Left renal cortex interstitium (tissue), 4 donors: Measurements from ENCODE around the gene MICU2. TPM values are rescaled to one million over a fixed set of nuclear protein-coding genes. Genes with fewer than 3 reads are reported as not detected.

ENCODE experiments used
- DNase-seq, 4 donors: peaks; one replicate each; pipeline ENCODE4 v3.0.0-alpha.2; 2013; ENCODE audit warnings: low read depth in 4 of 4, low spot score in 2 of 4, missing footprints in 1 of 4
- polyA plus RNA-seq, 4 donors: library from polyadenylated mRNA; unstranded; fragments of 120-200 nt; gene quantifications; one replicate each; pipeline ENCODE4 v1.2.1, GENCODE V29; 2013; ENCODE audit not compliant: insufficient read length in 4 of 4

Gene MICU2
- polyA plus RNA-seq, 4 donors, result 83.6 to 126 (median 102) TPM

GRCh38 chr13:21548577-21548976, 55.4 kb downstream of the MICU2 start:
- no peak for DNase-seq

- no peak for DNase-seq
These were observed 57.6 kb downstream of the MICU2 start for GRCh38 chr13:21546372-21546771.

GRCh38 chr13:21544515-21544914, 59.5 kb downstream of the MICU2 start:
- no peak for DNase-seq

GRCh38 chr13:21542563-21542962, 61.4 kb downstream of the MICU2 start:
- DNase-seq, result no peak

- no peak for DNase-seq
These were observed 62.0 kb downstream of the MICU2 start for GRCh38 chr13:21541980-21542379.

- DNase-seq, result no peak
These were observed 62.7 kb downstream of the MICU2 start for GRCh38 chr13:21541271-21541670.

GRCh38 chr13:21539687-21540086, 64.3 kb downstream of the MICU2 start:
- no peak for DNase-seq

- DNase-seq, result no peak
These were observed 65.2 kb downstream of the MICU2 start for GRCh38 chr13:21538753-21539152.

- no peak for DNase-seq
These were observed 65.7 kb downstream of the MICU2 start for GRCh38 chr13:21538280-21538679.

GRCh38 chr13:21537105-21537504, 66.9 kb downstream of the MICU2 start:
- DNase-seq, result no peak

- no peak for DNase-seq
These were observed 69.2 kb downstream of the MICU2 start for GRCh38 chr13:21534760-21535159.

GRCh38 chr13:21531455-21531854, 72.5 kb downstream of the MICU2 start:
- DNase-seq, result peak in 2 of 4 donors; percentile 8 to 10

GRCh38 chr13:21530656-21531055, 73.3 kb downstream of the MICU2 start:
- no peak for DNase-seq

GRCh38 chr13:21529146-21529893, 74.7 kb downstream of the MICU2 start:
- no peak for DNase-seq

- DNase-seq, result no peak
These were observed 75.4 kb downstream of the MICU2 start for GRCh38 chr13:21528616-21529015.

GRCh38 chr13:21526707-21527540, 77.0 kb downstream of the MICU2 start:
- peak in 1 of 4 donors; percentile 16 for DNase-seq

- no peak for DNase-seq
These were observed 81.1 kb downstream of the MICU2 start for GRCh38 chr13:21522847-21523246.

- no peak for DNase-seq
These were observed 81.8 kb downstream of the MICU2 start for GRCh38 chr13:21522130-21522529.

GRCh38 chr13:21518617-21519144, 85.3 kb downstream of the MICU2 start:
- no peak for DNase-seq

GRCh38 chr13:21517576-21517975, 86.4 kb downstream of the MICU2 start:
- DNase-seq, result no peak

- DNase-seq, result no peak
These were observed 87.2 kb downstream of the MICU2 start for GRCh38 chr13:21516805-21517204.

GRCh38 chr13:21511849-21512248, 92.1 kb downstream of the MICU2 start:
- DNase-seq, result no peak
